IMR-90 (cell line): ENCODE measurements around the gene PITPNC1. TPM values are rescaled to one million over a fixed set of nuclear protein-coding genes. Genes with fewer than 3 reads are reported as not detected.

Source experiments
- ATAC-seq: fragments of 200-7000 bp; cut with Tn5 transposase; 2 replicates; pipeline ENCODE4 v1.9.1; 2020; ENCODE audit warnings: low read depth, mild to moderate bottlenecking, moderate library complexity
- BruUV-seq: library from RNA; stranded (reverse); fragments of 400-500 nt; replicated peaks from 2 replicates; lab custom pipeline; 2021; lab: Mats Ljungman, UMichigan
- CTCF ChIA-PET: fragments of 300-600 bp; formaldehyde crosslinking; extraction: SDS; loops from one replicate; lab custom pipeline; 2021; ENCODE audit warnings: antibody characterized with exemption; lab: Yijun Ruan, JAX
- POLR2A ChIA-PET: fragments of 300-600 bp; sonication (Branson Sonifier 250); formaldehyde crosslinking; loops from one replicate; lab custom pipeline; 2022; ENCODE audit warnings: antibody characterized with exemption; ENCODE audit not compliant: unreplicated experiment; lab: Charles Lee
- DNase-seq: peaks from one replicate; pipeline ENCODE4 v3.0.0; 2013
- H2AFZ ChIP-seq: replicated peaks from 2 replicates; pipeline ENCODE3; 2013; ENCODE audit warnings: low read length, mild to moderate bottlenecking; ENCODE audit not compliant: poor library complexity
- H2AK5ac ChIP-seq: 2 replicates; pipeline ENCODE4 v1.6.1; 2013; ENCODE audit warnings: low read depth, low read length, inconsistent platforms
- H2AK9ac ChIP-seq: replicated peaks from 2 replicates; pipeline ENCODE3; 2013; ENCODE audit warnings: mild to moderate bottlenecking, low read depth, low read length, moderate library complexity; ENCODE audit not compliant: poor library complexity
- H2BK120ac ChIP-seq: 2 replicates; pipeline ENCODE4 v1.6.1; 2013; ENCODE audit warnings: low read depth, low read length, inconsistent platforms
- H2BK15ac ChIP-seq: 3 replicates; pipeline ENCODE4 v1.6.1; 2013; ENCODE audit warnings: low read depth, low read length, inconsistent platforms
- H2BK20ac ChIP-seq: 2 replicates; pipeline ENCODE4 v1.6.1; 2013; ENCODE audit warnings: low read depth, mild to moderate bottlenecking, inconsistent platforms, low read length, moderate library complexity
- H2BK5ac ChIP-seq: 2 replicates; pipeline ENCODE4 v1.6.1; 2013; ENCODE audit warnings: mild to moderate bottlenecking, low read depth, low read length, inconsistent platforms; ENCODE audit not compliant: poor library complexity, severe bottlenecking
- H3K14ac ChIP-seq: replicated peaks from 2 replicates; pipeline ENCODE4 v1.6.1; 2013; ENCODE audit warnings: low read depth, low read length, inconsistent platforms
- H3K18ac ChIP-seq: 2 replicates; pipeline ENCODE4 v1.6.1; 2013; ENCODE audit warnings: low read depth, low read length, control low read depth
- H3K23ac ChIP-seq: 2 replicates; pipeline ENCODE4 v1.6.1; 2013; ENCODE audit warnings: low read depth, low read length, inconsistent platforms
- H3K27ac ChIP-seq: 2 replicates; pipeline ENCODE4 v1.5.1; 2013; ENCODE audit warnings: mild to moderate bottlenecking, control low read depth, low read length; ENCODE audit not compliant: insufficient read depth
- H3K27me3 ChIP-seq: 2 replicates; pipeline ENCODE4 v1.6.1; 2013; ENCODE audit warnings: low read length; ENCODE audit not compliant: control insufficient read depth, insufficient read depth
- H3K36me3 ChIP-seq: 2 replicates; pipeline ENCODE4 v1.6.1; 2013; ENCODE audit warnings: low read length, mixed read lengths; ENCODE audit not compliant: control insufficient read depth, insufficient read depth
- H3K4ac ChIP-seq: 2 replicates; pipeline ENCODE4 v1.6.1; 2013; ENCODE audit warnings: low read depth, low read length, inconsistent platforms
- H3K4me1 ChIP-seq: 2 replicates; pipeline ENCODE4 v1.6.1; 2013; ENCODE audit warnings: low read length, mixed read lengths; ENCODE audit not compliant: control insufficient read depth, insufficient read depth
- H3K4me2 ChIP-seq: 2 replicates; pipeline ENCODE4 v1.6.1; 2013; ENCODE audit warnings: low read depth, mild to moderate bottlenecking, control low read depth, low read length, moderate library complexity
- H3K4me3 ChIP-seq: 2 replicates; pipeline ENCODE4 v1.5.1; 2013; ENCODE audit warnings: low read depth, mild to moderate bottlenecking, control low read depth, low read length, moderate library complexity; ENCODE audit not compliant: insufficient read depth
- H3K56ac ChIP-seq: 2 replicates; pipeline ENCODE4 v1.6.1; 2013; ENCODE audit warnings: low read length, inconsistent platforms; ENCODE audit not compliant: insufficient read depth; ENCODE audit errors: extremely low read depth
- H3K79me1 ChIP-seq, 2 experiments: 2 replicates each; pipeline ENCODE4 v1.6.1; 2013; ENCODE audit warnings: low read length in 2 of 2, inconsistent platforms in 1 of 2, low read depth in 1 of 2
- H3K9ac ChIP-seq: 2 replicates; pipeline ENCODE4 v1.6.1; 2013; ENCODE audit warnings: low read depth, low read length, control low read depth
- H3K9me1 ChIP-seq: 2 replicates; pipeline ENCODE4 v1.6.1; 2013; ENCODE audit warnings: low read length, inconsistent platforms; ENCODE audit not compliant: insufficient read depth
- H3K9me3 ChIP-seq: 2 replicates; pipeline ENCODE4 v1.6.1; 2013; ENCODE audit warnings: low read length; ENCODE audit not compliant: control insufficient read depth, insufficient read depth
- H4K20me1 ChIP-seq: 2 replicates; pipeline ENCODE4 v1.6.1; 2013; ENCODE audit warnings: low read length, inconsistent platforms; ENCODE audit not compliant: insufficient read depth
- H4K5ac ChIP-seq: 2 replicates; pipeline ENCODE4 v1.6.1; 2013; ENCODE audit warnings: mild to moderate bottlenecking, low read depth, low read length, control low read depth
- H4K8ac ChIP-seq, 2 experiments: 2 replicates each; pipeline ENCODE4 v1.6.1; 2013; ENCODE audit warnings: low read depth in 2 of 2, low read length in 2 of 2, control low read depth in 1 of 2, inconsistent platforms in 1 of 2
- H4K91ac ChIP-seq: 2 replicates; pipeline ENCODE4 v1.6.1; 2013; ENCODE audit warnings: low read depth, low read length, inconsistent platforms; ENCODE audit not compliant: insufficient read depth
- FOS ChIP-seq: fragments of 150-350 bp; IDR thresholded peaks from 2 replicates; pipeline ENCODE4 v1.6.1; 2016; ENCODE audit warnings: low read depth, low read length
- MAZ ChIP-seq: IDR thresholded peaks from 2 replicates; pipeline ENCODE4 v1.6.1; 2012; ENCODE audit warnings: low read depth, mild to moderate bottlenecking, low read length, improper control_type of control experiment, moderate library complexity, borderline replicate concordance
- NFE2L2 ChIP-seq: fragments of 150-350 bp; IDR thresholded peaks from 2 replicates; pipeline ENCODE4 v1.6.1; 2016; ENCODE audit warnings: low read depth, mild to moderate bottlenecking, low read length
- POLR2A ChIP-seq: IDR thresholded peaks from 2 replicates; pipeline ENCODE4 v1.6.1; 2012; ENCODE audit warnings: mild to moderate bottlenecking, low read depth, low read length
- RCOR1 ChIP-seq: IDR thresholded peaks from 2 replicates; pipeline ENCODE4 v1.6.1; 2012; ENCODE audit warnings: mild to moderate bottlenecking, low read length, improper control_type of control experiment; ENCODE audit not compliant: insufficient replicate concordance
- SMC3 ChIP-seq: fragments of 150-350 bp; IDR thresholded peaks from 2 replicates; pipeline ENCODE4 v1.6.1; 2016; ENCODE audit warnings: low read depth, mild to moderate bottlenecking, antibody characterized with exemption, low read length, moderate library complexity
- USF2 ChIP-seq: fragments of 150-350 bp; IDR thresholded peaks from 2 replicates; pipeline ENCODE4 v1.6.1; 2017; ENCODE audit warnings: mild to moderate bottlenecking, antibody characterized with exemption, low read length, low read depth
- WGBS, 2 experiments: methylation state at CpG; one replicate each; pipeline versions ENCODE4 v1.1.5 to v1.1.7; 2013; ENCODE audit warnings: missing lambda C conversion rate in 2 of 2; ENCODE audit not compliant: insufficient read length in 1 of 2; ENCODE audit errors: extremely low coverage in 2 of 2; 5-methylcytosine and 5-hydroxymethylcytosine counted together
- dilution Hi-C: fragments of 300-500 bp; cut with HindIII; formaldehyde crosslinking; loops from one replicate; pipeline ENCODE4 v1.14.3; 2018; ENCODE audit warnings: low sequenced_read_pairs; ENCODE audit not compliant: unreplicated experiment
- in situ Hi-C: fragments of 300-500 bp; cut with MboI; formaldehyde crosslinking; loops from 3 replicates; pipeline ENCODE4 v1.14.3; 2019; ENCODE audit warnings: low sequenced_read_pairs, inconsistent platforms, mixed read lengths
- intact Hi-C: fragments of 100-400 bp; cut with micrococcal nuclease; formaldehyde crosslinking; loops from 2 replicates; pipeline ENCODE4 v1.10.0; 2022
- polyA plus RNA-seq, 3 experiments: library from polyadenylated mRNA; depleted of rRNA; stranded (reverse); fragments of >200 nt; gene quantifications; 2 replicates each; pipeline ENCODE4 v1.2.3, GENCODE V29; 2012; ENCODE audit warnings: low replicate concordance in 1 of 3
- total RNA-seq: library from RNA; depleted of rRNA; stranded (reverse); fragments of >200 nt; gene quantifications from 2 replicates; pipeline ENCODE4 v1.2.3, GENCODE V29; 2012

Gene PITPNC1
- total and polyA plus RNA-seq, 2 of the 4 experiments (the other 2 are of a cell fraction), result 4.1 TPM

DNA sequence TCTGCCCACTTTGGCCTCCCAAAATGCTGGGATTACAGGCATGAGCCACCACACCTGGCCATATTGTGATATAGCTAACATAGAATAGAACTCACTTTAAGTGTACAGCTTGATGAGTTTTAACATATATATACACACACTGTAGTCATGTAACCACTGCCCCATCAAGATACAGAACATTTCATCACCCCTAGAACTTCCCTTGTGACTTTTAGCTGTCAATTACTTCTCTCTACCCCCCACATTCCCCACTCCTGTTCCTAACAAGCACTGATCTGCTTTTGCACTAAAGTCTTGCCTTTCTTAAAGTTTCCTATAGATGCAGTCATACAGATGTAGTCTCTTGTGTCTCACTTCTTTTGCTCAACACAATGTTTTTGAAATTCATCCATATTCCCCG is 93.1 kb downstream of the PITPNC1 start:
- H2BK120ac ChIP-seq, result no peak overlapping the region
- WGBS, 2 experiments, result no CpG with 5 or more reads among the region's 1 CpG
- no peak for ATAC-seq
- H3K9me1 ChIP-seq, result no peaks in the 10 kb centered on the region
- no peak overlapping the region for H3K9ac ChIP-seq
- in situ Hi-C loops, result no loop called here
- H3K56ac ChIP-seq, result no peak overlapping the region
- H2BK15ac ChIP-seq, result no peak overlapping the region
- ChIA-PET CTCF (no interaction called here), POLR2A (no interaction called here)
- H3K14ac ChIP-seq, result no peak overlapping the region
- H3K23ac ChIP-seq, result no peak overlapping the region
- no peak overlapping the region for H2AK9ac ChIP-seq
- no peak overlapping the region for H3K27ac ChIP-seq
- H3K4me2 ChIP-seq, result no peak overlapping the region
- H2AFZ ChIP-seq, result no peak overlapping the region
- no peak overlapping the region for H2BK5ac ChIP-seq
- DNase-seq, result no peak
- TF ChIP-seq FOS, result no peak
- TF ChIP-seq NFE2L2, result no peak
- TF ChIP-seq USF2, result no peak
- TF ChIP-seq SMC3, result no peak
- TF ChIP-seq POLR2A, result no peak
- no peak for TF ChIP-seq MAZ
- TF ChIP-seq RCOR1, result no peak
- dilution Hi-C loops, result no loop called here
- no peak overlapping the region for H4K5ac ChIP-seq
- no peaks in the 10 kb centered on the region for H3K36me3 ChIP-seq
- intact Hi-C loops, result loop anchor here (10.0 kb wide), 1 partner anchor 215 kb away; no protein-coding TSS in a partner anchor
- H3K9me3 ChIP-seq, result no peaks in the 10 kb centered on the region
- H3K18ac ChIP-seq, result no peak overlapping the region
- no peaks in the 10 kb centered on the region for H4K20me1 ChIP-seq
- H4K8ac ChIP-seq, result no peak overlapping the region
- H3K79me1 ChIP-seq, result peaks cover 0 to 17% of the 10 kb centered on the region in 2 experiments; a peak in 3 of 4 replicates
- BruUV-seq, result no TSS peak
- H2BK20ac ChIP-seq, result no peak overlapping the region
- H3K4me3 ChIP-seq, result no peak overlapping the region
- no peaks in the 10 kb centered on the region; the same call in 1 of the 2 replicates for H3K4me1 ChIP-seq
- no peaks in the 10 kb centered on the region for H3K27me3 ChIP-seq
- H4K91ac ChIP-seq, result no peak overlapping the region
- H2AK5ac ChIP-seq, result no peak overlapping the region
- no peak overlapping the region for H3K4ac ChIP-seq
